HEK293 (cell line): ENCODE data around the gene TMEM239.

ENCODE experiments used
- BCL6B ChIP-seq: fragments of 450-650 bp; formaldehyde crosslinking; IDR thresholded peaks from 2 replicates; pipeline ENCODE4 v1.5.1; 2017; ENCODE audit warnings: missing biosample characterization, missing genetic modification characterization
- HIC1 ChIP-seq: fragments of 450-650 bp; formaldehyde crosslinking; IDR thresholded peaks from 2 replicates; pipeline ENCODE4 v1.5.1; 2016; ENCODE audit warnings: missing biosample characterization, missing genetic modification characterization
- IKZF3 ChIP-seq: fragments of 450-650 bp; IDR thresholded peaks from 2 replicates; pipeline ENCODE4 v1.5.0; 2018; ENCODE audit warnings: missing biosample characterization, mild to moderate bottlenecking, missing genetic modification characterization, moderate library complexity
- KLF7 ChIP-seq: fragments of 450-650 bp; formaldehyde crosslinking; IDR thresholded peaks from 2 replicates; pipeline ENCODE4 v1.5.1; 2016; ENCODE audit warnings: missing biosample characterization, missing genetic modification characterization, borderline replicate concordance
- KLF9 ChIP-seq: fragments of 450-650 bp; formaldehyde crosslinking; IDR thresholded peaks from 2 replicates; pipeline ENCODE4 v1.5.1; 2016; ENCODE audit warnings: missing biosample characterization, missing genetic modification characterization, low read depth
- ZBTB20 ChIP-seq: fragments of 450-650 bp; formaldehyde crosslinking; IDR thresholded peaks from 2 replicates; pipeline ENCODE4 v1.5.1; 2016; ENCODE audit warnings: missing biosample characterization, missing genetic modification characterization
- ZBTB44 ChIP-seq: fragments of 450-650 bp; IDR thresholded peaks from 2 replicates; pipeline ENCODE4 v1.5.1; 2018; ENCODE audit warnings: missing biosample characterization, mild to moderate bottlenecking, missing genetic modification characterization
- ZFP69B ChIP-seq: fragments of 450-650 bp; formaldehyde crosslinking; IDR thresholded peaks from 2 replicates; pipeline ENCODE4 v1.5.1; 2016; ENCODE audit warnings: missing biosample characterization, missing genetic modification characterization
- ZIC2 ChIP-seq: fragments of 450-650 bp; formaldehyde crosslinking; IDR thresholded peaks from 2 replicates; pipeline ENCODE4 v1.5.1; 2016; ENCODE audit warnings: missing biosample characterization, missing genetic modification characterization
- ZNF112 ChIP-seq: fragments of 450-650 bp; formaldehyde crosslinking; IDR thresholded peaks from 2 replicates; pipeline ENCODE4 v1.5.0; 2017; ENCODE audit warnings: missing biosample characterization, missing genetic modification characterization
- ZNF175 ChIP-seq: fragments of 450-650 bp; formaldehyde crosslinking; IDR thresholded peaks from 2 replicates; pipeline ENCODE4 v1.5.1; 2016; ENCODE audit warnings: missing biosample characterization, missing genetic modification characterization
- ZNF24 ChIP-seq: fragments of 450-650 bp; formaldehyde crosslinking; IDR thresholded peaks from 2 replicates; pipeline ENCODE4 v1.5.1; 2016; ENCODE audit warnings: missing biosample characterization, missing genetic modification characterization
- ZNF560 ChIP-seq: fragments of 450-650 bp; formaldehyde crosslinking; IDR thresholded peaks from 2 replicates; pipeline ENCODE4 v1.5.1; 2017; ENCODE audit warnings: missing biosample characterization, missing genetic modification characterization, borderline replicate concordance
- ZNF561 ChIP-seq: fragments of 450-650 bp; IDR thresholded peaks from 2 replicates; pipeline ENCODE4 v1.5.1; 2018; ENCODE audit warnings: missing biosample characterization, missing genetic modification characterization, borderline replicate concordance
- ZNF768 ChIP-seq: fragments of 450-650 bp; formaldehyde crosslinking; IDR thresholded peaks from 2 replicates; pipeline ENCODE4 v1.5.1; 2018; ENCODE audit warnings: missing biosample characterization, mild to moderate bottlenecking, missing genetic modification characterization
- ZSCAN23 ChIP-seq: fragments of 450-650 bp; formaldehyde crosslinking; IDR thresholded peaks from 2 replicates; pipeline ENCODE4 v1.5.1; 2016; ENCODE audit warnings: missing biosample characterization, missing genetic modification characterization
- ZXDB ChIP-seq: fragments of 450-650 bp; formaldehyde crosslinking; IDR thresholded peaks from 2 replicates; pipeline ENCODE4 v1.5.1; 2016; ENCODE audit warnings: missing biosample characterization, missing genetic modification characterization
- TF ChIP-seq, protein P1 (sequence below): fragments of 450-650 bp; formaldehyde crosslinking; IDR thresholded peaks from 2 replicates; pipeline ENCODE4 v1.5.1; 2017; ENCODE audit warnings: missing biosample characterization, missing genetic modification characterization
- TF ChIP-seq, protein P2 (sequence below): fragments of 450-650 bp; formaldehyde crosslinking; IDR thresholded peaks from 2 replicates; pipeline ENCODE4 v1.5.1; 2016; ENCODE audit warnings: missing biosample characterization, missing genetic modification characterization
- TF ChIP-seq, protein P3 (sequence below): fragments of 450-650 bp; formaldehyde crosslinking; IDR thresholded peaks from 2 replicates; pipeline ENCODE4 v1.5.0; 2017; ENCODE audit warnings: missing biosample characterization, missing genetic modification characterization, borderline replicate concordance
- TF ChIP-seq, protein P4 (sequence below): fragments of 450-650 bp; formaldehyde crosslinking; IDR thresholded peaks from 2 replicates; pipeline ENCODE4 v1.5.1; 2016; ENCODE audit warnings: missing biosample characterization, missing genetic modification characterization

TMEM239 gene

GRCh38 chr20:2840967-2841531 lies 24.9 kb downstream of the TMEM239 start (continued):
- TF ChIP-seq, protein P1, sequence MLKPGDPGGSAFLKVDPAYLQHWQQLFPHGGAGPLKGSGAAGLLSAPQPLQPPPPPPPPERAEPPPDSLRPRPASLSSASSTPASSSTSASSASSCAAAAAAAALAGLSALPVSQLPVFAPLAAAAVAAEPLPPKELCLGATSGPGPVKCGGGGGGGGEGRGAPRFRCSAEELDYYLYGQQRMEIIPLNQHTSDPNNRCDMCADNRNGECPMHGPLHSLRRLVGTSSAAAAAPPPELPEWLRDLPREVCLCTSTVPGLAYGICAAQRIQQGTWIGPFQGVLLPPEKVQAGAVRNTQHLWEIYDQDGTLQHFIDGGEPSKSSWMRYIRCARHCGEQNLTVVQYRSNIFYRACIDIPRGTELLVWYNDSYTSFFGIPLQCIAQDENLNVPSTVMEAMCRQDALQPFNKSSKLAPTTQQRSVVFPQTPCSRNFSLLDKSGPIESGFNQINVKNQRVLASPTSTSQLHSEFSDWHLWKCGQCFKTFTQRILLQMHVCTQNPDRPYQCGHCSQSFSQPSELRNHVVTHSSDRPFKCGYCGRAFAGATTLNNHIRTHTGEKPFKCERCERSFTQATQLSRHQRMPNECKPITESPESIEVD (tag by site-specific recombination): no peak
- peak; percentile 37; the same call in 1 of the 2 replicates for TF ChIP-seq ZBTB20 (tag by site-specific recombination)
- TF ChIP-seq BCL6B (tag by site-specific recombination): no peak
- TF ChIP-seq, protein P2, sequence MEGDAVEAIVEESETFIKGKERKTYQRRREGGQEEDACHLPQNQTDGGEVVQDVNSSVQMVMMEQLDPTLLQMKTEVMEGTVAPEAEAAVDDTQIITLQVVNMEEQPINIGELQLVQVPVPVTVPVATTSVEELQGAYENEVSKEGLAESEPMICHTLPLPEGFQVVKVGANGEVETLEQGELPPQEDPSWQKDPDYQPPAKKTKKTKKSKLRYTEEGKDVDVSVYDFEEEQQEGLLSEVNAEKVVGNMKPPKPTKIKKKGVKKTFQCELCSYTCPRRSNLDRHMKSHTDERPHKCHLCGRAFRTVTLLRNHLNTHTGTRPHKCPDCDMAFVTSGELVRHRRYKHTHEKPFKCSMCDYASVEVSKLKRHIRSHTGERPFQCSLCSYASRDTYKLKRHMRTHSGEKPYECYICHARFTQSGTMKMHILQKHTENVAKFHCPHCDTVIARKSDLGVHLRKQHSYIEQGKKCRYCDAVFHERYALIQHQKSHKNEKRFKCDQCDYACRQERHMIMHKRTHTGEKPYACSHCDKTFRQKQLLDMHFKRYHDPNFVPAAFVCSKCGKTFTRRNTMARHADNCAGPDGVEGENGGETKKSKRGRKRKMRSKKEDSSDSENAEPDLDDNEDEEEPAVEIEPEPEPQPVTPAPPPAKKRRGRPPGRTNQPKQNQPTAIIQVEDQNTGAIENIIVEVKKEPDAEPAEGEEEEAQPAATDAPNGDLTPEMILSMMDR (tag by site-specific recombination): peak; percentile 9; the same call in 1 of the 2 replicates
- TF ChIP-seq KLF9 (tag by site-specific recombination): peak; percentile 53; the same call in 1 of the 2 replicates
- TF ChIP-seq ZNF24 (tag by site-specific recombination): no peak
- no peak for TF ChIP-seq ZNF561
- TF ChIP-seq ZXDB: 0 out of 2 replicates have a peak, but pooled peaks have one; percentile 4
- no peak for TF ChIP-seq HIC1 (tag by site-specific recombination)
- no peak for TF ChIP-seq ZBTB44 (tag by site-specific recombination)
- TF ChIP-seq, protein P3, sequence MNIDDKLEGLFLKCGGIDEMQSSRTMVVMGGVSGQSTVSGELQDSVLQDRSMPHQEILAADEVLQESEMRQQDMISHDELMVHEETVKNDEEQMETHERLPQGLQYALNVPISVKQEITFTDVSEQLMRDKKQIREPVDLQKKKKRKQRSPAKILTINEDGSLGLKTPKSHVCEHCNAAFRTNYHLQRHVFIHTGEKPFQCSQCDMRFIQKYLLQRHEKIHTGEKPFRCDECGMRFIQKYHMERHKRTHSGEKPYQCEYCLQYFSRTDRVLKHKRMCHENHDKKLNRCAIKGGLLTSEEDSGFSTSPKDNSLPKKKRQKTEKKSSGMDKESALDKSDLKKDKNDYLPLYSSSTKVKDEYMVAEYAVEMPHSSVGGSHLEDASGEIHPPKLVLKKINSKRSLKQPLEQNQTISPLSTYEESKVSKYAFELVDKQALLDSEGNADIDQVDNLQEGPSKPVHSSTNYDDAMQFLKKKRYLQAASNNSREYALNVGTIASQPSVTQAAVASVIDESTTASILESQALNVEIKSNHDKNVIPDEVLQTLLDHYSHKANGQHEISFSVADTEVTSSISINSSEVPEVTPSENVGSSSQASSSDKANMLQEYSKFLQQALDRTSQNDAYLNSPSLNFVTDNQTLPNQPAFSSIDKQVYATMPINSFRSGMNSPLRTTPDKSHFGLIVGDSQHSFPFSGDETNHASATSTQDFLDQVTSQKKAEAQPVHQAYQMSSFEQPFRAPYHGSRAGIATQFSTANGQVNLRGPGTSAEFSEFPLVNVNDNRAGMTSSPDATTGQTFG (tag by site-specific recombination): no peak
- no peak for TF ChIP-seq ZNF768 (tag by site-specific recombination)
- no peak for TF ChIP-seq KLF7 (tag by site-specific recombination)
- no peak for TF ChIP-seq ZFP69B (tag by site-specific recombination)
- TF ChIP-seq ZNF175: no peak
- peak; percentile 50; the same call in 1 of the 2 replicates for TF ChIP-seq IKZF3 (tag by site-specific recombination)
- no peak for TF ChIP-seq ZSCAN23 (tag by site-specific recombination)
- TF ChIP-seq ZNF112 (tag by site-specific recombination): no peak
- TF ChIP-seq, protein P4, sequence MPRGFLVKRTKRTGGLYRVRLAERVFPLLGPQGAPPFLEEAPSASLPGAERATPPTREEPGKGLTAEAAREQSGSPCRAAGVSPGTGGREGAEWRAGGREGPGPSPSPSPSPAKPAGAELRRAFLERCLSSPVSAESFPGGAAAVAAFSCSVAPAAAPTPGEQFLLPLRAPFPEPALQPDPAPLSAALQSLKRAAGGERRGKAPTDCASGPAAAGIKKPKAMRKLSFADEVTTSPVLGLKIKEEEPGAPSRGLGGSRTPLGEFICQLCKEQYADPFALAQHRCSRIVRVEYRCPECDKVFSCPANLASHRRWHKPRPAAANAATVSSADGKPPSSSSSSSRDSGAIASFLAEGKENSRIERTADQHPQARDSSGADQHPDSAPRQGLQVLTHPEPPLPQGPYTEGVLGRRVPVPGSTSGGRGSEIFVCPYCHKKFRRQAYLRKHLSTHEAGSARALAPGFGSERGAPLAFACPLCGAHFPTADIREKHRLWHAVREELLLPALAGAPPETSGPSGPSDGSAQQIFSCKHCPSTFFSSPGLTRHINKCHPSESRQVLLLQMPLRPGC (tag by site-specific recombination): no peak
- TF ChIP-seq ZIC2 (tag by site-specific recombination): peak; percentile 86
- no peak for TF ChIP-seq ZNF560 (tag by site-specific recombination)
